Kidney (tissue), 14 donors: Measurements from ENCODE around the gene DHRS7. TPM values are rescaled to one million over a fixed set of nuclear protein-coding genes. Genes with fewer than 3 reads are reported as not detected.
"Not testable (repeated sequence)": the region's sequence is repeated elsewhere in the genome, so short reads cannot be mapped to it uniquely, and the experiment has no call there.

ENCODE experiments used
- DNase-seq, 5 donors: peaks; one replicate each; pipeline ENCODE4 v3.0.0-alpha.2; 2013 to 2020
- FAIRE-seq: peaks from 2 replicates; lab custom pipeline; 2012; peaks lifted over from hg19 to GRCh38; lab: Jason Lieb, UNC
- H3K27ac ChIP-seq, 2 donors: one replicate each; pipeline ENCODE4 v1.7.0; 2013; ENCODE audit warnings: low read depth in 2 of 2, low read length in 2 of 2, inconsistent platforms in 1 of 2
- H3K27me3 ChIP-seq: one replicate; pipeline ENCODE4 v1.7.1; 2013; ENCODE audit warnings: low read length, inconsistent platforms; ENCODE audit not compliant: control insufficient read depth, insufficient read depth
- H3K36me3 ChIP-seq, 3 donors: one replicate each; pipeline versions ENCODE4 v1.7.0 to v1.7.1; 2013; ENCODE audit warnings: low read length in 3 of 3, control low read depth in 1 of 3, inconsistent platforms in 1 of 3; ENCODE audit not compliant: insufficient read depth in 3 of 3, control insufficient read depth in 2 of 3
- H3K4me1 ChIP-seq, 3 donors: one replicate each; pipeline versions ENCODE4 v1.7.0 to v1.7.1; 2013; ENCODE audit warnings: low read length in 3 of 3, inconsistent platforms in 1 of 3, low read depth in 1 of 3; ENCODE audit not compliant: control insufficient read depth in 2 of 3, insufficient read depth in 2 of 3
- H3K4me3 ChIP-seq, 3 donors: one replicate each; pipeline versions ENCODE4 v1.7.0 to v1.8.1; 2013; ENCODE audit warnings: low read length in 3 of 3, control low read depth in 1 of 3, inconsistent platforms in 1 of 3
- H3K9ac ChIP-seq, 3 donors: one replicate each; pipeline versions ENCODE4 v1.7.0 to v1.7.1; 2013; ENCODE audit warnings: low read length in 3 of 3, control low read depth in 1 of 3, inconsistent platforms in 1 of 3
- H3K9me3 ChIP-seq, 3 donors: one replicate each; pipeline versions ENCODE4 v1.7.0 to v1.7.1; 2013; ENCODE audit warnings: low read length in 3 of 3, control low read depth in 1 of 3, inconsistent platforms in 1 of 3; ENCODE audit not compliant: control insufficient read depth in 2 of 3, insufficient read depth in 1 of 3
- intact Hi-C: fragments of 100-400 bp; cut with DNase I; formaldehyde crosslinking; loops from one replicate; pipeline ENCODE4 v1.11.1; 2022
- polyA plus RNA-seq: library from polyadenylated mRNA; stranded (reverse); fragments of 350-450 nt; fragmentation: Illumina TruSeq; extraction: RNeasy Lipid Tissue Mini Kit (QIAGEN cat#74804); gene quantifications from one replicate; pipeline ENCODE4 v1.2.3, GENCODE V29; 2014; ENCODE audit warnings: low read depth, low replicate concordance; ENCODE audit not compliant: insufficient read depth
- total RNA-seq: library from RNA; stranded (reverse); fragmentation: NEBNext Ultra II Directional; extraction: Animal tissue kit (Norgen Biotek cat#: 25700); gene quantifications from one replicate; pipeline ENCODE4 v1.2.1, GENCODE V29; 2021
- TF ChIP-seq, protein P1 (sequence below): IDR thresholded peaks from 3 replicates; pipeline ENCODE4 v1.5.1; 2012; ENCODE audit warnings: mild to moderate bottlenecking, moderate library complexity, borderline replicate concordance; ENCODE audit not compliant: insufficient read depth; ENCODE audit errors: extremely low read depth
- donor health status: control.
- donor health status: control.
- donor health status: control.
- donor health status: control.
- donor health status: control.
- donor health status: DM: yes; HTN: yes; CAD: no.
- donor health status: Normal renal cell carcinoma (clear cell type).

DHRS7 gene
- total and polyA plus RNA-seq, 2 donors from 2014 or later: 93.7 to 128 TPM

DNA sequence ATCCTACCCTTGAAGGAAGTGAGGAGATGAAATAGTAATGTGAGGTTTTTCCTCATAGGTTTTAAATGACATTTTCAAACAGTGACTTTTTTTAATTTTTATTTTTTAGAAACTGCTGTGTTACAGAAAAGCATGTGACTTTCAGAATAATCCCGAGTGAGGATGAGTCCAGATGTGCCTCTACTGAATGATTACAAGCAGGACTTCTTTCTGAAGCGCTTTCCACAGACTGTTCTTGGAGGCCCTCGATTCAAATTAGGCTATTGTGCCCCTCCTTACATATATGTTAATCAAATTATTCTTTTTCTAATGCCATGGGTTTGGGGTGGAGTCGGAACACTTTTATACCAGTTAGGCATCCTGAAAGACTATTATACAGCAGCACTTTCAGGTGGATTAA, 57.7 kb downstream of the DHRS7 start:
- FAIRE-seq (no peak), DNase-seq (no peak)
- Histone ChIP-seq H3K4me1 (peaks cover 0 to 3% (median 0%) of the 10 kb centered on the region in 3 donors), H3K27ac (no peak overlapping the region), H3K27me3 (no peaks in the 10 kb centered on the region), H3K9ac (no peak overlapping the region), H3K4me3 (no peak overlapping the region), H3K36me3 (peaks cover 0 to 3% (median 0%) of the 10 kb centered on the region in 3 donors), H3K9me3 (no peaks in the 10 kb centered on the region)
- intact Hi-C loops: no loop called here
- TF ChIP-seq, protein P1, sequence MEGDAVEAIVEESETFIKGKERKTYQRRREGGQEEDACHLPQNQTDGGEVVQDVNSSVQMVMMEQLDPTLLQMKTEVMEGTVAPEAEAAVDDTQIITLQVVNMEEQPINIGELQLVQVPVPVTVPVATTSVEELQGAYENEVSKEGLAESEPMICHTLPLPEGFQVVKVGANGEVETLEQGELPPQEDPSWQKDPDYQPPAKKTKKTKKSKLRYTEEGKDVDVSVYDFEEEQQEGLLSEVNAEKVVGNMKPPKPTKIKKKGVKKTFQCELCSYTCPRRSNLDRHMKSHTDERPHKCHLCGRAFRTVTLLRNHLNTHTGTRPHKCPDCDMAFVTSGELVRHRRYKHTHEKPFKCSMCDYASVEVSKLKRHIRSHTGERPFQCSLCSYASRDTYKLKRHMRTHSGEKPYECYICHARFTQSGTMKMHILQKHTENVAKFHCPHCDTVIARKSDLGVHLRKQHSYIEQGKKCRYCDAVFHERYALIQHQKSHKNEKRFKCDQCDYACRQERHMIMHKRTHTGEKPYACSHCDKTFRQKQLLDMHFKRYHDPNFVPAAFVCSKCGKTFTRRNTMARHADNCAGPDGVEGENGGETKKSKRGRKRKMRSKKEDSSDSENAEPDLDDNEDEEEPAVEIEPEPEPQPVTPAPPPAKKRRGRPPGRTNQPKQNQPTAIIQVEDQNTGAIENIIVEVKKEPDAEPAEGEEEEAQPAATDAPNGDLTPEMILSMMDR: no peak

DNA sequence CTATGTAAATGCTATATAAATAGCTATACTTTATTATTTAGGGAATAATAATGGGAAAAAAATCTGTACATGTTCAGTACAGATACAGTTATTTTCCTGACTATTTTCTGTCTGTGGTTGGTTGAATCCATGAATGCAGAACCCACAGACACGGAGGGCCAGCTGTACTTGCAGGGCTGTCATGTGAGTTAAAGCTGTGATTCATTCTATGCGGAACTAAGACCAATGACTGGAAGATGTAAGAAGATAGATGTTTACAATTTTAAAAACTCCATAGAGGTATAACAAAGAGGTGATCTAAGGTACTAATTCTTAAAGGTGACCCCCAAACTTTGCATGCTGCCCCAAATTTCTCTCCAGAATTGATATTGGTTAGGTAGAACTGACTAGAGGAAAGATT, 58.9 kb downstream of the DHRS7 start:
- peaks cover 0 to 3% (median 0%) of the 10 kb centered on the region in 3 donors for H3K36me3 ChIP-seq
- no peak for FAIRE-seq
- intact Hi-C loops: no loop called here

DNA sequence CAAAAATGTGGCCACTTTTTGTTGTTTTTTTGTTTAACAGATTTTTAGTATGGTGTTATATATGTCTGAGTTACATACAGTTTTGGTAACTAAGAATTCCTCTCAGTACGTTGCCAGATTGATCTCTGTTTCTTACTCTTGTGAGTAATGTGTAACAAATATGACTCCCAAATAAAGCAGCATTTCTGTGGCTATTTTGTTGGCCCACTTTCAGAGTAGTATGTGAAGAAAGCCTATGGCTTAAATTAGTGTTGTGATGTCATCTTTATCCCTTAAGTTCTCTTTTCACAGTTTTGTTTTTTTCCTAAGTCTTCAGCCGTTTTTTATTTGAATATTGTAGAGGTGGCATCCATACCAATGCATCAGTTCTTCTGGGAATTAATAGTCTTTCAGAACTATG, 62.8 kb downstream of the DHRS7 start:
- intact Hi-C loops: no loop called here
- Histone ChIP-seq H3K4me3 (no peak overlapping the region), H3K27me3 (no peaks in the 10 kb centered on the region), H3K36me3 (peaks cover 0 to 6% (median 0%) of the 10 kb centered on the region in 3 donors), H3K27ac (no peak overlapping the region), H3K9me3 (no peaks in the 10 kb centered on the region), H3K9ac (no peak overlapping the region), H3K4me1 (peaks cover 0 to 3% (median 0%) of the 10 kb centered on the region in 3 donors)
- TF ChIP-seq, protein P1: no peak
- DNase-seq (no peak), FAIRE-seq (no peak)

More for the DNA sequence above, 58.9 kb downstream of the DHRS7 start:
- Histone ChIP-seq H3K27me3 (no peaks in the 10 kb centered on the region), H3K9me3 (no peaks in the 10 kb centered on the region), H3K4me1 (peaks cover 0 to 3% (median 0%) of the 10 kb centered on the region in 3 donors), H3K4me3 (no peak overlapping the region), H3K9ac (no peak overlapping the region), H3K27ac (no peak overlapping the region)
- DNase-seq: no peak
- TF ChIP-seq, protein P1: no peak

DNA sequence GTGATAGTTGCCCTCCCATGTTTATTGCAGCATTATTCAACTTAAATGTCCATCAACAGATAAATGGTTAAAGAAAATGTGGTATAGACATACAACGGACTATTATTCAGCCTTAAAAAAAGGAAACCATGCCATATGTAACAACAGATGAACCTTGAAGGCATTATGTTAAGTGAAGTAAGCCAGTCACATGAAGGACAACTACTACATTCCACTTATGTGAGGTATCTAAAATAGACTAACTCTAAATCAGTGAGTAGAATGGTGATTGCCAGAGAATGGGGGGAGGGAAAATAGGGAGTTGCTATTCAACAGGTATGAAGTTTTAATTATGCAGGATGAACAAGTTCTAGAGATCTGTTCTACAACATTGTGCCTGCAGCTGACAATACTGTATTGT, 63.4 kb downstream of the DHRS7 start:
- no peak overlapping the region for H3K27ac ChIP-seq
- H3K9me3 ChIP-seq: no peaks in the 10 kb centered on the region
- H3K4me3 ChIP-seq: no peak overlapping the region
- TF ChIP-seq, protein P1: no peak
- peaks cover 0 to 3% (median 0%) of the 10 kb centered on the region in 3 donors for H3K4me1 ChIP-seq
- DNase-seq: no peak
- no peak overlapping the region for H3K9ac ChIP-seq
- peaks cover 0 to 6% (median 0%) of the 10 kb centered on the region in 3 donors for H3K36me3 ChIP-seq
- no peaks in the 10 kb centered on the region for H3K27me3 ChIP-seq
- intact Hi-C loops: no loop called here
- no peak for FAIRE-seq

DNA sequence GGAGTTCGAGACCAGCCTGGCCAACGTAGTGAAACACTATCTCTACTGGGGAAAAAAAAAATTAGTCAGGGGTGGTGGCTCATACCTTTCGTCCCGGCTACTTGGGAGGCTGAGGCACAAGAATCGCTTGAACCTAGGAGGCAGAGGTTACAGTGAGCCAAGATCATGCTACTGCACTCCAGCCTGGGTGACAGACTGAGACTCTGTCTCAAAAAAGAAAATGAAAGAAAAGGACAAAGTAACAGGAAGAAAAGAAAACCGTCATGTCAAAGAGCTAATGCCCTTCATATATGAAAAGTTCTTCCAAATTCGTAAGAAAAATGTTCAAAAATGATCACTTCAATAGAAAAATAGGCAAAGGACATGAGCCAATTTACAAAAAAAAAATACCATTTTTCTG, 65.3 kb downstream of the DHRS7 start:
- FAIRE-seq, H3K9me3 ChIP-seq, H3K27me3 ChIP-seq, H3K36me3 ChIP-seq, H3K4me3 ChIP-seq, DNase-seq, H3K27ac ChIP-seq, H3K4me1 ChIP-seq, intact Hi-C loops, H3K9ac ChIP-seq: not testable (repeated sequence)
